Ovary (tissue), 9 donors: ENCODE results near the gene ALG14. TPM values are rescaled to one million over a fixed set of nuclear protein-coding genes. Genes with fewer than 3 reads are reported as not detected.

Experiments used
- DNase-seq, 5 donors: peaks; one replicate each; pipeline ENCODE4 v3.0.0-alpha.2; 2019 to 2020
- H3K27ac ChIP-seq, 2 donors: fragments of 200-600 bp; one replicate each; pipeline versions ENCODE4 v1.5.1 to v1.8.0; 2019 to 2022
- H3K27me3 ChIP-seq: fragments of 200-600 bp; one replicate; pipeline ENCODE4 v1.8.0; 2022
- H3K36me3 ChIP-seq: fragments of 200-600 bp; sonication (generic); one replicate; pipeline ENCODE4 v1.5.1; 2019
- H3K4me1 ChIP-seq: one replicate; pipeline ENCODE4 v1.8.1; 2013; ENCODE audit warnings: mild to moderate bottlenecking, moderate library complexity; ENCODE audit not compliant: insufficient read depth
- H3K4me3 ChIP-seq: fragments of 200-600 bp; sonication (generic); one replicate; pipeline ENCODE4 v1.5.1; 2017
- H3K9me3 ChIP-seq, 2 donors: fragments of 200-600 bp in 1 of 2; sonication (generic) in 1 of 2; one replicate each; pipeline versions ENCODE4 v1.5.1 to v1.8.1; 2013 to 2019; ENCODE audit warnings: mild to moderate bottlenecking in 1 of 2, moderate library complexity in 1 of 2
- EP300 ChIP-seq: sonication (generic); formaldehyde crosslinking; IDR thresholded peaks from one replicate; pipeline ENCODE4 v1.6.1; 2017; ENCODE audit warnings: antibody characterized with exemption
- POLR2A ChIP-seq: fragments of 450-650 bp; IDR thresholded peaks from one replicate; pipeline ENCODE4 v1.6.1; 2017; ENCODE audit warnings: antibody characterized with exemption, mild to moderate bottlenecking, moderate library complexity
- WGBS, 3 donors: extraction: QIAGEN DNeasy Blood & Tissue Kit in 1 of 3; methylation state at CpG; one replicate each; pipeline versions ENCODE4 v1.1.5 to v1.1.7; 2013 to 2017; 5-methylcytosine and 5-hydroxymethylcytosine counted together
- intact Hi-C, 4 donors: fragments of 100-400 bp; cut with DNase I; formaldehyde crosslinking; loops; one replicate each; pipeline versions ENCODE4 v1.11.0 to v1.15.1; 2022 to 2023
- polyA plus RNA-seq, 2 donors: library from polyadenylated mRNA; stranded (reverse); fragments of 200-250 nt in 1 of 2; fragments of 350-450 nt in 1 of 2; fragmentation: Illumina TruSeq in 1 of 2; extraction: RNeasy Lipid Tissue Mini Kit (QIAGEN cat#74804) in 1 of 2; gene quantifications; one replicate each; pipeline ENCODE4 v1.2.3, GENCODE V29; 2013 to 2014
- total RNA-seq, 7 donors: library from RNA; depleted of rRNA in 2 of 7; stranded (reverse); fragments of >200 nt in 2 of 7; fragmentation: NEBNext Ultra II Directional in 3 of 7; extraction: Animal tissue kit (Norgen Biotek cat#: 25700) in 3 of 7; gene quantifications; one replicate each; pipeline versions ENCODE4 v1.1.0 to v1.2.4, GENCODE V29; 2016 to 2023
- TF ChIP-seq, protein P1 (sequence below), 3 donors: fragments of 450-650 bp in 2 of 3; fragments of 200-600 bp in 1 of 3; IDR thresholded peaks; one replicate each; pipeline versions ENCODE4 v1.5.1 to v1.8.0; 2016 to 2022; ENCODE audit warnings: antibody characterized with exemption in 3 of 3, mild to moderate bottlenecking in 1 of 3
- donor health status: DM: no; HTN: no; CAD: no; lungs with moderate emphysema.
- donor health status: DM: no; HTN: no; CAD: no.
- donor health status: Bipolar disorder and iron deficiency.
- donor health status: DM: yes; HTN: yes; CAD: no.
- donor health status: DM: no; HTN: no; CAD: no.
- donor health status: DM: yes; HTN: yes; CAD: no.

Gene ALG14
- total and polyA plus RNA-seq, 9 donors = 1.2 to 16.3 (median 3.6) TPM

DNA sequence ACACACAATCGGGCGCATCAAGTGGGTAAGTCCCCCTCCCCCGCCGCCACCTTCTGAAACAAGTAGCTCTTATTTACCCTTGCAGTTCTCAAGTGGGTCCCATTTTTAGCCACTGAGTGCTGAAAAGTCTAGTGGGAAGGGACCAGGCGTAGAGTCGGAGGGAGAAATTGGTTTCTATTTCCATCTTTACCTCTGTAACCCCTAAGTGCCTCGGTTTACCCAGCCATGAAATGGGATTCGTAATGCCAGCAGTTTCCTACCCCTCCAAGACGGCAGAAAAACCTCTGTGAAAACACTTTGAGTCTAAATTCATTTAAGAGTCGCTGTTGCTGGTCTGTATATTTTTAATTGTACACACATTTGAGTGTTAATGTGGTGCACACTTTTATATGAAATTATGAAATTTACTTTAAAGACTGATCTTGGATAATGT, 45.3 kb upstream of the ALG14 start:
- TF ChIP-seq POLR2A (no peak), EP300 (no peak)
- TF ChIP-seq, protein P1, sequence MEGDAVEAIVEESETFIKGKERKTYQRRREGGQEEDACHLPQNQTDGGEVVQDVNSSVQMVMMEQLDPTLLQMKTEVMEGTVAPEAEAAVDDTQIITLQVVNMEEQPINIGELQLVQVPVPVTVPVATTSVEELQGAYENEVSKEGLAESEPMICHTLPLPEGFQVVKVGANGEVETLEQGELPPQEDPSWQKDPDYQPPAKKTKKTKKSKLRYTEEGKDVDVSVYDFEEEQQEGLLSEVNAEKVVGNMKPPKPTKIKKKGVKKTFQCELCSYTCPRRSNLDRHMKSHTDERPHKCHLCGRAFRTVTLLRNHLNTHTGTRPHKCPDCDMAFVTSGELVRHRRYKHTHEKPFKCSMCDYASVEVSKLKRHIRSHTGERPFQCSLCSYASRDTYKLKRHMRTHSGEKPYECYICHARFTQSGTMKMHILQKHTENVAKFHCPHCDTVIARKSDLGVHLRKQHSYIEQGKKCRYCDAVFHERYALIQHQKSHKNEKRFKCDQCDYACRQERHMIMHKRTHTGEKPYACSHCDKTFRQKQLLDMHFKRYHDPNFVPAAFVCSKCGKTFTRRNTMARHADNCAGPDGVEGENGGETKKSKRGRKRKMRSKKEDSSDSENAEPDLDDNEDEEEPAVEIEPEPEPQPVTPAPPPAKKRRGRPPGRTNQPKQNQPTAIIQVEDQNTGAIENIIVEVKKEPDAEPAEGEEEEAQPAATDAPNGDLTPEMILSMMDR (IDR thresholded peaks at IDR 0.05) = no peak
- peak overlapping the region; percentile 95 for H3K4me3 ChIP-seq
- H3K36me3 ChIP-seq = no peaks in the 10 kb centered on the region
- intact Hi-C loops = loop anchor here in 1 of 4 donors (5.0 kb wide), 1 partner anchor 114 kb away; the partner anchor contains the start of gene RWDD3
- no peaks in the 10 kb centered on the region for H3K9me3 ChIP-seq
- H3K4me1 ChIP-seq = peaks cover 2% of the 10 kb centered on the region
- H3K27ac ChIP-seq = peak overlapping the region in 1 of 2 donors; percentile 50
- DNase-seq = no peak
- H3K27me3 ChIP-seq = no peaks in the 10 kb centered on the region
- 25 to 31% (median 27%) methylated on average over 10 of the region's 10 CpGs for WGBS, 3 donors

- H3K4me3 ChIP-seq = peak within 1 kb of the TSS; percentile 95
- no peaks in the 10 kb centered on the region for H3K36me3 ChIP-seq
- H3K27ac ChIP-seq = peak within 1 kb of the TSS; percentile 26 to 50
- H3K27me3 ChIP-seq = no peaks in the 10 kb centered on the region
- H3K9me3 ChIP-seq = no peaks in the 10 kb centered on the region
- peak; percentile 35 to 61 (median 55) for DNase-seq
- TF ChIP-seq POLR2A (no peak), EP300 (no peak)
- TF ChIP-seq, protein P1 (IDR thresholded peaks at IDR 0.05) = no peak
- 0% methylated on average over 25 to 108 of the region's 108 CpGs for WGBS, 3 donors
- peaks cover 2% of the 10 kb centered on the region for H3K4me1 ChIP-seq
- intact Hi-C loops = loop anchor here in 1 of 4 donors (5.0 kb wide), 1 partner anchor 115 kb away; the partner anchor contains the start of gene RWDD3
These were observed 44.7 kb upstream of the ALG14 start, which contains the start of gene TLCD4 for GRCh38 chr1:95117207-95118066. TLCD4 (plus strand) TSS chr1:95117355; CDS start chr1:95143902, 26,547 bp downstream.

DNA sequence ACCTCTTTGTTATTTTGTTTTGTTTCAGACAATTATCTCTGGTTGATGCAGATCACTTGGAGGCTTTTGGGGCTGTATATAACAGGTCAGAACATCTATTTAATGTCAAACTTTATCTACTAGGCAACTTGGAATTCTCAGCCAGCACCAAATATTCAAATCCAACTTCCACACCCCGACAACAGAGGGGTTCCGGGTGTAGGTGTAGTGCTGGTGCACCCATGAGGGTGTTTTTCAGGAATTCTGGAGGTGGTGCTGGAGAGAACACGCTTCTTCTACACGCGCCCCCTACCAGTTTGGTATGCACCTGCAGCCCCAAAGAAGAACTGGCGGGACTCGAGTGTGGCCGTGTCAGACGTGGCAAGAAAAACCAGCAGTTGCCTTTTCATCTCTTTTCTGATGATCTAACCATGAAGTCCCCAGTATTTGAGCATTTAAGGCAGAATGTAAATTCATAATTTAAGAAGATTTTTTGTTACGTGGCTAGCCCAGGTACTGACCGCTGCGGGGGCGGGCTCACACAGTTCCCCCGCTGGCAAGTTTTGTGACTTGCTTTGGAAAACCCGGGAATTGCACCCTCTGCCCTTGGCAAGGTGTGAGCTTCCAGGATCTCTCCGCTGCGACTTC, 43.9 kb upstream of the ALG14 start:
- H3K27ac ChIP-seq = peak overlapping the region; percentile 26 to 50
- H3K4me1 ChIP-seq = peaks cover 2% of the 10 kb centered on the region
- H3K4me3 ChIP-seq = peak overlapping the region; percentile 95
- 2 to 3% (median 3%) methylated on average over 17 of the region's 17 CpGs for whole genome bisulfite sequencing, 3 donors
- no peak for TF ChIP-seq EP300
- TF ChIP-seq, protein P1 (IDR thresholded peaks at IDR 0.05) = peak in 2 of 3 donors; percentile 35 to 47
- H3K36me3 ChIP-seq = no peaks in the 10 kb centered on the region
- intact Hi-C loops = loop anchor here in 1 of 4 donors (5.0 kb wide), 1 partner anchor 116 kb away; the partner anchor contains the start of gene RWDD3
- peak; percentile 35 to 60 (median 44) for DNase-seq
- no peaks in the 10 kb centered on the region for H3K9me3 ChIP-seq
- H3K27me3 ChIP-seq = no peaks in the 10 kb centered on the region

- Histone ChIP-seq H3K4me3 (no peak overlapping the region), H3K36me3 (no peaks in the 10 kb centered on the region), H3K9me3 (no peaks in the 10 kb centered on the region), H3K27ac (no peak overlapping the region), H3K27me3 (no peaks in the 10 kb centered on the region), H3K4me1 (peaks cover 2% of the 10 kb centered on the region)
- intact Hi-C loops = loop anchor here in 1 of 4 donors (5.0 kb wide), 1 partner anchor 117 kb away; the partner anchor contains the start of gene RWDD3
- no peak for TF ChIP-seq POLR2A
- no peak for DNase-seq
- 87 to 94% (median 92%) methylated on average over 3 of the region's 3 CpGs for WGBS, 3 donors
These were observed 43.0 kb upstream of the ALG14 start for GRCh38 chr1:95115708-95116137.
